ENCODE data around the gene UNG.

DNA sequence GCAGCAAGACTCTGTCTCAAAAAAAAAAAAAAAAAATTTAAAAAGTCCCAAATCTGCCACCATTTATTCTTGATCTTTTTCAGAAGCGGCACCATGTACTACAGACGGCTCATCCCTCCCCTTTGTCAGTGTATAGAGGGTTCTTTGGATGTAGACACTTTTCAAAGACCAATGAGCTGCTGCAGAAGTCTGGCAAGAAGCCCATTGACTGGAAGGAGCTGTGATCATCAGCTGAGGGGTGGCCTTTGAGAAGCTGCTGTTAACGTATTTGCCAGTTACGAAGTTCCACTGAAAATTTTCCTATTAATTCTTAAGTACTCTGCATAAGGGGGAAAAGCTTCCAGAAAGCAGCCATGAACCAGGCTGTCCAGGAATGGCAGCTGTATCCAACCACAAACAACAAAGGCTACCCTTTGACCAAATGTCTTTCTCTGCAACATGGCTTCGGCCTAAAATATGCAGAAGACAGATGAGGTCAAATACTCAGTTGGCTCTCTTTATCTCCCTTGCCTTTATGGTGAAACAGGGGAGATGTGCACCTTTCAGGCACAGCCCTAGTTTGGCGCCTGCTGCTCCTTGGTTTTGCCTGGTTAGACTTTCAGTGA is 12.5 kb downstream of the UNG start:
- TF ChIP-seq, protein P1, sequence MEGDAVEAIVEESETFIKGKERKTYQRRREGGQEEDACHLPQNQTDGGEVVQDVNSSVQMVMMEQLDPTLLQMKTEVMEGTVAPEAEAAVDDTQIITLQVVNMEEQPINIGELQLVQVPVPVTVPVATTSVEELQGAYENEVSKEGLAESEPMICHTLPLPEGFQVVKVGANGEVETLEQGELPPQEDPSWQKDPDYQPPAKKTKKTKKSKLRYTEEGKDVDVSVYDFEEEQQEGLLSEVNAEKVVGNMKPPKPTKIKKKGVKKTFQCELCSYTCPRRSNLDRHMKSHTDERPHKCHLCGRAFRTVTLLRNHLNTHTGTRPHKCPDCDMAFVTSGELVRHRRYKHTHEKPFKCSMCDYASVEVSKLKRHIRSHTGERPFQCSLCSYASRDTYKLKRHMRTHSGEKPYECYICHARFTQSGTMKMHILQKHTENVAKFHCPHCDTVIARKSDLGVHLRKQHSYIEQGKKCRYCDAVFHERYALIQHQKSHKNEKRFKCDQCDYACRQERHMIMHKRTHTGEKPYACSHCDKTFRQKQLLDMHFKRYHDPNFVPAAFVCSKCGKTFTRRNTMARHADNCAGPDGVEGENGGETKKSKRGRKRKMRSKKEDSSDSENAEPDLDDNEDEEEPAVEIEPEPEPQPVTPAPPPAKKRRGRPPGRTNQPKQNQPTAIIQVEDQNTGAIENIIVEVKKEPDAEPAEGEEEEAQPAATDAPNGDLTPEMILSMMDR (IDR thresholded peaks at IDR 0.05) = no peak
- no peak for TF ChIP-seq POLR2AphosphoS5 (IDR thresholded peaks at IDR 0.05)
